Kidney glomerular epithelial cell (primary cell): ENCODE measurements around the gene USP13.

Experiments used
- DNase-seq: peaks from one replicate; lab custom pipeline; 2025; lab: John Stamatoyannopoulos, UW

Gene USP13

GRCh38 chr3:179697736-179698332 is 45.0 kb downstream of the USP13 start:
- DNase-seq, result no peak

GRCh38 chr3:179700716-179701115 is 47.9 kb downstream of the USP13 start:
- no peak for DNase-seq

GRCh38 chr3:179701176-179701827 is 48.5 kb downstream of the USP13 start:
- no peak for DNase-seq

- no peak for DNase-seq
Observed at GRCh38 chr3:179702271-179702947, 49.6 kb downstream of the USP13 start.

DNA sequence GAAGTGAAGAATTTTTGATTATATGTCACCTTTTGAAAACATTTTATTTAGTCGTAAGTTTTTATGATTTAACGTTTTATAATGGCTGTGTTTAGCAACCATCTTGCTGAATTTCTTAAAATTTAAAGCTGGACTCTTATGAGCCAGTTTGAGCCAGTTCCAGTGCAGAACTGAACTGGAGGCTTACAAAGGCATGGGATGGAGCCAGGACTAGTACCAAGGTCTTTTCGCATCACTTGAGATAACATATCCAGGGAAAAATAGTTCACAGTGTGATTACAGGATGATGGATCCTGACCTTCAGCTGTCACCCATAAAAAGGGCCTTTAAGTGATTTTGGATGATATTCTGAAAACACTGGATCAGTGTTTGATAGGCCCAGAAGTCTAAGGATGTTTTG is 51.0 kb downstream of the USP13 start:
- no peak for DNase-seq

- no peak for DNase-seq
Observed at GRCh38 chr3:179706233-179706632, 53.4 kb downstream of the USP13 start.

DNA sequence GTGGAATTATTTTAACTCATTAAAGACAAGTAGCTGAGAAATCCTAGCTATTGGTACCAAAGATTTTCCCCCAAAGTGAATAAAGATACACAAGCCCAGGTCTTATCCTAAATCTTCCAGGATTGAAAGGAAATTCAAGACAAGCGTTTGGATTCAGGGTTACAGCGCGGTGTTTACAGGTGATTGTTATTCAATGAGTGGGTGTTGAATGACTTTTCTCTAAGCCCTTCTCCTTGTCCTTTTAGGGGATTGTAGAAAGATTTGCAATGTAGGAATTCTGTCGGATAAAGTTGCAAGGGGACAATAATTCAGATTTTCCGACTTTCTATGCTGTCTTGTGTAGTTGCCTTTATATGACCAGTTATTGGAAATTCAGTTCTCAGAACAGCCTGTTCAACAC is 57.2 kb downstream of the USP13 start:
- DNase-seq, result no peak

DNA sequence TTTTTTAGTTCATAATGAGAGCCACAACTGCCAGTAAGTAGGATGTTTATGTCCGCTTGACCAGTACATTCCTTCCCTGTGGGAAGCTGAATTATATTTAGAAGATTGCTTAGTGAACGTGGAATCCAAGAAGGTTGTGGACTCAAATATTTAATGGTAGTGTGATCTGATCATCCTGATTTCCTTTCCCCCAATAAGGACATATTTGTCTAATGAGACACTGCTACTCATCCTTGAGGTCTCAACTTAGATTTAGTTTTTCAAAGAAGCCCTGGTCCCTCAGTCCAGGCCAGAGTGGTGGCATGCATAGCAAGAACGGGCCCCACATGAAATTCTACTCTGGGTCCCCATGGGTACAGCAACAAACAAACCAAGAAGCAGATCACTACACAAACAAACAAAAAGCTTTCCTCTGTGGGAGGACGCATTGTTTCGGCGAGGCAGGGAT is 60.8 kb downstream of the USP13 start:
- DNase-seq, result no peak

- no peak for DNase-seq
Observed at GRCh38 chr3:179715582-179715981, 62.7 kb downstream of the USP13 start.

DNA sequence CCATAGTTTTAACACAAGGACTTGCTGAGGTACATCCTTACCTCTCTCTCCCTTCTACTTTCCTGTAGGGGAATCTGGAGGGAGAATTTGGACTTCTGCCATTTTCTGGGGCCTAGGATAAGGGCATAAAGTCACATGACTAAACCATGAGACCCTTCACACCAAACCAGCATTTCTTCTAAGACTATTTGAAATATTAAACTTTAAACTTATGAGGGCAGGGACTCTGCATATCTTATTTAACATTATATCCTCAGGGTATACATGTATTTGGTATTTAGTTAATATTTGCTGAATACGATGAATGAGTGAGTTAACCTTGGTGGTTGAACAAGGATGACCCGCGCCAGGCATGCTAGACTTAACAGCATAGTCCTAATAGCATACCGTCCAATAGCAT is 63.4 kb downstream of the USP13 start:
- no peak for DNase-seq

DNA sequence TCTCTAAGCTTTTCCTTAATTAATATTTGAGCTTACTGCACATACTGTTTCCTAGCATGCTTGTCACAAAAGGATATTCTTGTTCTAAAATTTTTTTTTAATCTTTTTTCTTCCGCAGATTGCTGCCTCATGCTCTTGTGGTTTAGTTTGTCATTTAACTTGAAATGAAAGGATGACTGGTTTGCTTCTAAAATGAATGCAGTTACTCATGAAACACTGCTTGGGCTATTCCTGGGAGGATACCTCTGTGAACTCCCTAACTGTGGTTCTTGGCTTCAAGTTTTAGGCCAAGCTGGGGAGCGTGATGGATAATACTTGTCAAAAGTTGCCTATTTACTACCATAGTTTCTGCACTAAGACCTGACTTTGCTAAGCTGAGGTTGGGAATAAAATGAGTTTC is 64.0 kb downstream of the USP13 start:
- peak; percentile 75 for DNase-seq

DNA sequence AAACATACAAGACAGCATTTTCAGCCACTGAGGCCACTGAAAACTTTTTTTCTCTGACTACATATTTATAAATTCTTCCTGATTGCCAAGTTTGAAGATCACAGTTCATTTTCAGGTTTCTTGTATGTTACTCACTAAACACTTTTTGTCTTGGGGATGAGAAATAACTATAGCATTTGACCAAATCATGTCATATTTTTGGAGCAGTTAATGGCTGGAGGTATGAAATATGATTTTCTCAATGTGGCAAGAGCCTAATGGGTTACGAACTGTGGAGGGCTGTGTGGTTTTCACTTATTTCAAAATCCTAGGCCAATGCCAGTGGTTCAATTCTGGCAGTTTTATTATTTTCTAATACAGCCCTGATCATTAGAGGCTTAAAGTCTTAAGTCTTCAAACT is 64.4 kb downstream of the USP13 start:
- DNase-seq, result peak; percentile 49

GRCh38 chr3:179719048-179719734 is 66.4 kb downstream of the USP13 start:
- no peak for DNase-seq

DNA sequence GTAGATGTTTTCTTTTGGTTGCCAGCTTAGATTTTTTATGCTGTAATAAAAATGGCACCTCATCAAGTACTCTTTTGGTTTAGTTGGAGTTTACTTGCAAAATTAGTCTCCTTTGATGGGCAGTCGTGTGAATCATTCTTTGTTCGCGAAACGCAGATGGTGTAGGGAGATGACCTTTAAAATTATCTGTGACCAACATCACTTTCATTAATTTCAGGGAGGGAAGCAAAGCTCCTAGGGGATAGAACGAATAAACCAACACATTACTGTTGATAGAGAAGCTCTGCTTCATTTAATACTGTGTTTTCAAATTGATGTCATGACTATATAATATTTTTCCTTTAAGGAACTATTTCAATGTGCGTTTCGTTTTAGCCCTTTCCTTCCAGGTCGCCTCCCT is 67.4 kb downstream of the USP13 start:
- no peak for DNase-seq

- DNase-seq, result no peak
Observed at GRCh38 chr3:179723617-179724016, 70.8 kb downstream of the USP13 start.

DNA sequence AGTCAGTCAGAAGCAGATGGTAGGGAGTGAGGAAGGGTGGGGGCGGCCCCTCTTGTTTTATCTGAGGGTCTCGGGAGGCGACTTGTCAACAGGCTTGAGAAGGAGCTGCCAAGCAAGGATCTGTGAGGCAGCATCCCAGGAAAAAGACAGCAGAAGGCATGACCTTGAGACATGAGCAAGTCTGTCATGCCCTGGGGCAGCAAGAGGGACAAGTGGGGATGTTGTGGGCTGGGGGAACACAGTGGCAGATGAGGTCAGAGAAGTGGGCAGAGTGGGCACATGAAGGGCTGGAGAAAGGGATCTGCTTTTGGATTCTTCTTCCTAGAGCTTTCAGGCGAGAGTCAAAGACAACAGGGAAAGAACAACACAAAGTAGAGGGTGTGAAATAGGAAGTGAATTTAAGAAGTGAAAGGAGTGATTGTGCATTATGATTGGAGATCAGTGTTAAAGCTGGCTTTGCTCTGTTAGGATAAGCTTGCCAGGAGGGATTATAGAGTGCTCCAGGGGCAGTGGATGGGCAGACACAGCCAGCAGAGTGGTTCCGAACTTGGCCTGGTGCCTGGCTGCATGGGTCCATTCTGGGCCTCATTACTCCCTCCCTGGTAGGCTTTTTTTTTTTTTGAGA is 73.3 kb downstream of the USP13 start:
- DNase-seq, result no peak

- no peak for DNase-seq
Observed at GRCh38 chr3:179729086-179729485, 76.2 kb downstream of the USP13 start.

DNA sequence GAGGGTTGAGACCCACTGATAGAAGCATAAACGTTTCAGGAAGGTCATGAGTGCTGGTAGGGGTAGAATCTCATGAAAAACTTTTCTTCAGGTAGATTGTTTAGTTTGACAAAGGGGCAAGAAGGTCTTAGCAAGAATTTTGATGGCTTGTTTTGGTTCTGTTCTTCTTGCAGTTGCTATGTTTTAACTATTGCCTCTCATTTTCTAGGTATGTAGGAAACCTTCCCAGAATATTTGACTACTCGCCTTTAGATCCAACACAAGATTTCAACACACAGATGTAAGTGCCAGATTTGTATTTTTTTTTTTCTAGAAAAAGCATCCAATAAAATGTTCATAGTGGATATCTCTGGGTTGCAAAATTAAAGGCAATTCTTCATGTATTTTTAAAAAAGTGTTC is 77.1 kb downstream of the USP13 start:
- DNase-seq, result no peak

- no peak for DNase-seq
Observed at GRCh38 chr3:179730506-179730905, 77.7 kb downstream of the USP13 start.

GRCh38 chr3:179731544-179731943 is 78.7 kb downstream of the USP13 start:
- no peak for DNase-seq

DNA sequence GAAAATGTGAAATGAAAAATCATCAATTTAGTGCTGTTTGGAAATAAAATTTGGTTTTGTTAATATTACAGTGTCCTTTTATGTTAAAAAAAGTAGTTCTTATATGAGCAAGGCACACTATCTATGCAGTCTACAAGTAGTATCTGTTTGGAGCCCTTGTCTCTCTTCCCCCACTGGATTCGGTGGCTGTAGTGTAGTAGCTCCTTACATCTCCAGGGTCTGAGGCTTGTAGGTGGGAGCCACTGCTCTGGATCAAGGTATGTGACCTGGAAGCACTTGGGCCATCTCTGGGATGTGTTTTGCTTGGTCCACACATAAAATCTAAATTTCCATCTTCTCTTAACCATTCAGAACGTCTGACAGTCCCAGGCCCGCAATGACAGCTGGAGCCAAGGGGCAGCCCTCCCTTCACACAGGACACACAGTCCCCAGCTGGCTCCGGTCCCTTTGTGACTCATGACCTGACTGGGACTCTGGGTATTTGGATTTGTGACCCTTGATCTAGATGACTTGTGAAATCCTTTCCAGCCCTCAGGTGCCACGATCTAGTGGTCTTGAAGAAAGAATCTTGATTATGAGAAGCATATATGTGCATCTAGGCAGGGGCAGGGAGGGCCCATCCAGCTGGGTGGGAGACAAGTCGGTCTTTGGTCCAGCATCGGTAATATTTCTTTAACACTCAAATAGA is 80.0 kb downstream of the USP13 start:
- DNase-seq, result no peak

GRCh38 chr3:179733797-179734196 is 81.0 kb downstream of the USP13 start:
- DNase-seq, result no peak
